Kidney epithelial cell (primary cell): ENCODE measurements around the gene RSPO1. TPM values are rescaled to one million over a fixed set of nuclear protein-coding genes. Genes with fewer than 3 reads are reported as not detected.

ENCODE experiments used
- DNase-seq: peaks from one replicate; pipeline ENCODE4 v3.0.0-alpha.2; 2010; ENCODE audit warnings: low read depth
- H3K27me3 ChIP-seq: 2 replicates; pipeline ENCODE4 v1.6.0; 2011; ENCODE audit warnings: low read length; ENCODE audit not compliant: control insufficient read depth, insufficient read depth
- H3K36me3 ChIP-seq: 2 replicates; pipeline ENCODE4 v1.5.1; 2011; ENCODE audit warnings: low read length; ENCODE audit not compliant: control insufficient read depth, insufficient read depth
- H3K4me3 ChIP-seq: 2 replicates; pipeline ENCODE4 v1.5.1; 2011; ENCODE audit warnings: low read depth, mild to moderate bottlenecking, control low read depth, low read length
- total RNA-seq: library from RNA; depleted of rRNA; stranded (reverse); fragments of >200 nt; gene quantifications from 2 replicates; pipeline ENCODE4 v1.2.3, GENCODE V29; 2015
- TF ChIP-seq, protein P1 (sequence below): IDR thresholded peaks from 2 replicates; pipeline ENCODE4 v1.5.1; 2011; ENCODE audit warnings: mild to moderate bottlenecking, moderate library complexity, low read length, control low read depth, inconsistent platforms; ENCODE audit not compliant: insufficient read depth, poor library complexity, severe bottlenecking

Gene RSPO1
- total RNA-seq, 1 donor from 2014 or later, result 0.08 TPM

GRCh38 chr1:37609994-37610393 lies 24.7 kb downstream of the RSPO1 start:
- H3K36me3 ChIP-seq, result no peaks in the 10 kb centered on the region
- no peak overlapping the region for H3K4me3 ChIP-seq
- no peak for DNase-seq
- peaks cover 28% of the 10 kb centered on the region for H3K27me3 ChIP-seq
- TF ChIP-seq, protein P1, sequence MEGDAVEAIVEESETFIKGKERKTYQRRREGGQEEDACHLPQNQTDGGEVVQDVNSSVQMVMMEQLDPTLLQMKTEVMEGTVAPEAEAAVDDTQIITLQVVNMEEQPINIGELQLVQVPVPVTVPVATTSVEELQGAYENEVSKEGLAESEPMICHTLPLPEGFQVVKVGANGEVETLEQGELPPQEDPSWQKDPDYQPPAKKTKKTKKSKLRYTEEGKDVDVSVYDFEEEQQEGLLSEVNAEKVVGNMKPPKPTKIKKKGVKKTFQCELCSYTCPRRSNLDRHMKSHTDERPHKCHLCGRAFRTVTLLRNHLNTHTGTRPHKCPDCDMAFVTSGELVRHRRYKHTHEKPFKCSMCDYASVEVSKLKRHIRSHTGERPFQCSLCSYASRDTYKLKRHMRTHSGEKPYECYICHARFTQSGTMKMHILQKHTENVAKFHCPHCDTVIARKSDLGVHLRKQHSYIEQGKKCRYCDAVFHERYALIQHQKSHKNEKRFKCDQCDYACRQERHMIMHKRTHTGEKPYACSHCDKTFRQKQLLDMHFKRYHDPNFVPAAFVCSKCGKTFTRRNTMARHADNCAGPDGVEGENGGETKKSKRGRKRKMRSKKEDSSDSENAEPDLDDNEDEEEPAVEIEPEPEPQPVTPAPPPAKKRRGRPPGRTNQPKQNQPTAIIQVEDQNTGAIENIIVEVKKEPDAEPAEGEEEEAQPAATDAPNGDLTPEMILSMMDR, result no peak

DNA sequence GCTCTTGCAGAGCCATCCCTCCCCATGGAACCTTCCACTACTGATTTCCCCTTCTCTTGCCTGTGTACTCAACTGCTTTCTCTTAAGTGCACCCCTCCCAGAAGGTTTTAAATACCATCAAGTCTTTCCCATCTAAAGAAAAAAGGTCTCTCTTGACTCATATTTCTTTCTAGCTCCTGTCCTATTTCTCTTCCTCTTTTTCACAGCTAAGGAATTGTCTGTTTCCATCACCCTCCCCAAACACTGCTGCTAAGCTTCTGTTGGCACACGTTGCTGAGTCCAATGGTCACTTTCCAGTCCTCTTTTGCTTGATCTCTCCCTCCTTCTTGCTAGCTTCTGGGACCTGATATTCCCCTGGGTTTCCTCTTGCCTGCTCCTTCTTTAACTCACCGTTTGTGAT lies 25.7 kb downstream of the RSPO1 start:
- no peaks in the 10 kb centered on the region for H3K36me3 ChIP-seq

GRCh38 chr1:37606481-37607263 lies 28.0 kb downstream of the RSPO1 start:
- Histone ChIP-seq H3K4me3 (no peak overlapping the region), H3K27me3 (peaks cover 32% of the 10 kb centered on the region), H3K36me3 (no peaks in the 10 kb centered on the region)
- no peak for DNase-seq
- TF ChIP-seq, protein P1, result no peak

More for the DNA sequence above, 25.7 kb downstream of the RSPO1 start:
- TF ChIP-seq, protein P1, result no peak
- peaks cover 27% of the 10 kb centered on the region for H3K27me3 ChIP-seq
- DNase-seq, result no peak
- no peak overlapping the region for H3K4me3 ChIP-seq

GRCh38 chr1:37605806-37606474 lies 28.8 kb downstream of the RSPO1 start:
- DNase-seq, result no peak
- TF ChIP-seq, protein P1, result no peak
- H3K4me3 ChIP-seq, result no peak overlapping the region
- peaks cover 30% of the 10 kb centered on the region for H3K27me3 ChIP-seq
- H3K36me3 ChIP-seq, result no peaks in the 10 kb centered on the region

DNA sequence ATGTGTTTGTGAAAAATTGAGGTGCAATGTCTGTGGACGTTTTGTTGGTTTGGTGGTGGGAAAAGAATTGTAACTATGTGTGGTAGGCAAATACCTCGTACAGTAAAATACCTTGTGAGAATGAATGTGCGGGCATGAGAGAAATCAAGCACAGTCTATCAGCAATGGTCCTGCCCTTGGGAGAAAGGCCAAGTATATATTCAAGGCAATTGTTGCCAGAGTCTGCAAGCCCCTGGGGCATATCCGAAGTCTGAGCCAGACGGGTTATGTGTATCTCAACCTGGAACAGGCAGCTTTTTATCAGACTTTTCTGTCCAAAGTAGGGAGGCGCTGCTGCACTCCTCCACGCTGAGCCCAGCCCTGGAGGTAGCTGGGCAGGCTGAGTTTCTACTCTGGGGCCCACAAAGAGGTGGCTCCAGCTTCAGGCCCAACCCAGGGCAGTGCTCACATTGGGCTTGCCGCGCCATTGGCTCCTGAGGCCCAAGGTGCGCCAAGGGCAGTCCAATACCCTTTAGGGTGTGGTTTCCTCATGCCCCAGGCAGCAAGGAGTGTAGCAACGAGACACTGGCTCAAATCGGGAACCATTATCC lies 29.5 kb downstream of the RSPO1 start:
- Histone ChIP-seq H3K4me3 (no peak overlapping the region), H3K36me3 (no peaks in the 10 kb centered on the region), H3K27me3 (peaks cover 30% of the 10 kb centered on the region)
- TF ChIP-seq, protein P1, result no peak
- no peak for DNase-seq
